GM12892 (cell line): ENCODE results near the gene CRYAA.
"Not testable (repeated sequence)": the region's sequence is repeated elsewhere in the genome, so short reads cannot be mapped to it uniquely, and the experiment has no call there.

Experiments used
- POLR2A ChIP-seq: IDR thresholded peaks from 2 replicates; pipeline ENCODE4 v1.6.1; 2011; ENCODE audit warnings: low read depth, low read length, control low read depth
- POLR2AphosphoS5 ChIP-seq: IDR thresholded peaks from 2 replicates; pipeline ENCODE4 v1.6.1; 2011; ENCODE audit warnings: low read depth, low read length, control low read depth
- TAF1 ChIP-seq: IDR thresholded peaks from 2 replicates; pipeline ENCODE4 v1.6.1; 2011; ENCODE audit warnings: low read depth, mild to moderate bottlenecking, control low read depth, low read length, borderline replicate concordance

DNA sequence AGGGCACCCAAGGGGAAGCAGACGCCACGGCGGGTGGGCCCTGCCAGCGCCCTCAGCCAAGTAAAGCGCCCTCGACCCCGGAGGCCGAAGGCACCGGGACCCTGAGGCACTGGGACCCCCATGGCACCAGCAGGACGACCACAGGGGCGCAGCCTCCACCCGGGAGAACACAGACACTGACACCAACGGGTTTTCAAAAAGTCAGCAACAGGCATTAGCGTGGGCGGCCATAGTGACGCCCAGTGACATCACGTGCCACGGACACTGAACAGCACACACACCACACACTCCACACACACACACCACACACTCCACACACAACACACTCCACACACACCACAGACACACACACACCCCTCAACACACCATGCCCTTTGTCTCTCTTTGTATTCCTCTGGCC, 4.6 kb downstream of the CRYAA start:
- TF ChIP-seq POLR2A, POLR2AphosphoS5, TAF1: not testable (repeated sequence)
